Measurements from ENCODE around the gene CD99L2.

Gene CD99L2

DNA sequence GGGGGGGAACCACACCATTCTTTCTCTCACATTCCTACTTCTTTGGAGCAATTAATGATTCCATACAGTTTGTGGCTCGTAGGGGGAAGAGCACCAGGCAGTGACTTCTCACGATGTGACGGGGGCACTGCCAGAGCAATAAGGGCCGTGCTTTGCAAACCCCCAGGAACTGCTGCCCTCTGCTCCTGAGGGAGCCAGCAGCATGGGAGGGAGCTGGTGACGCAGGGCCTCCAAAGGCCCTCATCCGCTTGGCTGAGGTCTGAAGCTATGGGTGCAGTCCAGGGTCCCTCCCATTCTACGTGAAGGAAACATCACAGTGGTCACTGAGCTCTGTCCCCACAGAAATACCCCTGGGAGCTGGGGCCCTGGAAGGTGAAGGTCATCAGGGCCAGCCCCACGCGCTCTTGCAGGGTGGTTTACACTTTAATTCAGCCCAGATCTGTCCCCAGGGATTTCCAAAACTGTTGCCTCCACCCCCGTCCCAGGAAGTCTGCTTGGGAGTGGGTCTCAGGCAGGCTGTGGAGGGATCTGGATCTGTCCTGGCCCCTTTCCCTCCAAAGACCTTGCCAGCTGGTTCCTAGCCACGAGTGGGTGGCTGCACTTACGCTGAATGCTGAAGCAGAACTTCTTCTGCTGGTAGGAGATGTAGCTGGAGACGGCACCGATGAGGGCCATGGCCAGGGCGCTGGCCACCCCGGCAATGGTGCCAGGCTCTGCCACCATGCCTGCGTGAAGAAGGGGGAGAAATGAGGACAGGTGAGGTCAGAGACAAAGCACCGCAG is 122.7 kb downstream of the CD99L2 start:
- FAIRE-seq, result no peak
- TF ChIP-seq TAF1 (IDR thresholded peaks at IDR 0.05; ENCODE audit: low read depth, low read length) (no peak), POLR2AphosphoS5 (IDR thresholded peaks at IDR 0.05; ENCODE audit: low read depth, low read length) (no peak), POLR2A (IDR thresholded peaks at IDR 0.05; ENCODE audit: low read depth, low read length) (no peak), PAX5 (IDR thresholded peaks at IDR 0.05; ENCODE audit: insufficient read depth, low read length, severe bottlenecking) (no peak)
- DNase-seq (ENCODE audit: insufficient read length, low spot score), result no peak

GRCh38 chrX:150774798-150775568 is 123.5 kb downstream of the CD99L2 start:
- no peak for TF ChIP-seq POU2F2 (IDR thresholded peaks at IDR 0.05; ENCODE audit: low read depth, low read length)
- TF ChIP-seq POLR2AphosphoS5 (IDR thresholded peaks at IDR 0.05; ENCODE audit: low read depth, low read length), result no peak
- no peak for TF ChIP-seq SPI1 (IDR thresholded peaks at IDR 0.05; ENCODE audit: low read depth, low read length)
- no peak for DNase-seq (ENCODE audit: insufficient read length, low spot score)
- FAIRE-seq, result no peak

DNA sequence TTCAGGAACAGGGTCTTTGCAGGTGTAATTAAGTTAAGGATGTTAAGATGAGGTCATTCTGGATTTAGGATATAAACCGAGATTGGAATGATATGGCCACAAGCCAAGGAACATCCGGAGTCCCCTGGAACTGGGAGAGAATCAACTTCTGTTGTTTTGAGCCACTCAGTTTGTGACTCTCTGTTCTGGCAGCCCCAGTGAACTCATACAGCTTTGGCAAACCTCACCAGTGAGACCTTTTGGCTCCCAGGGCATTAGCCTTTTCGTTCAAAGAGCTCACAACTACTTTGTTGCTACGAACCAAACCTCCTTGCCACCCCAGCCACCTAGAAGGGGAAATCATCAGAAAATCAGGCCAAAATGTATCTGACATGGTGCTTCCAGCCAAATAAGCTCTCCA is 124.8 kb downstream of the CD99L2 start:
- FAIRE-seq (no peak), DNase-seq (ENCODE audit: insufficient read length, low spot score) (no peak)
- TF ChIP-seq SPI1 (IDR thresholded peaks at IDR 0.05; ENCODE audit: low read depth, low read length) (no peak), POLR2AphosphoS5 (IDR thresholded peaks at IDR 0.05; ENCODE audit: low read depth, low read length) (no peak), PAX5 (IDR thresholded peaks at IDR 0.05; ENCODE audit: insufficient read depth, low read length, severe bottlenecking) (no peak), POU2F2 (IDR thresholded peaks at IDR 0.05; ENCODE audit: low read depth, low read length) (no peak), TAF1 (IDR thresholded peaks at IDR 0.05; ENCODE audit: low read depth, low read length) (no peak), POLR2A (IDR thresholded peaks at IDR 0.05; ENCODE audit: low read depth, low read length) (no peak)

- FAIRE-seq (no peak), DNase-seq (ENCODE audit: insufficient read length, low spot score) (no peak)
- TF ChIP-seq SPI1 (IDR thresholded peaks at IDR 0.05; ENCODE audit: low read depth, low read length) (no peak), POLR2A (IDR thresholded peaks at IDR 0.05; ENCODE audit: low read depth, low read length) (no peak), POLR2AphosphoS5 (IDR thresholded peaks at IDR 0.05; ENCODE audit: low read depth, low read length) (no peak), POU2F2 (IDR thresholded peaks at IDR 0.05; ENCODE audit: low read depth, low read length) (no peak), TAF1 (IDR thresholded peaks at IDR 0.05; ENCODE audit: low read depth, low read length) (no peak), PAX5 (IDR thresholded peaks at IDR 0.05; ENCODE audit: insufficient read depth, low read length, severe bottlenecking) (no peak)
Measured at GRCh38 chrX:150773117-150773516, 125.4 kb downstream of the CD99L2 start.

DNA sequence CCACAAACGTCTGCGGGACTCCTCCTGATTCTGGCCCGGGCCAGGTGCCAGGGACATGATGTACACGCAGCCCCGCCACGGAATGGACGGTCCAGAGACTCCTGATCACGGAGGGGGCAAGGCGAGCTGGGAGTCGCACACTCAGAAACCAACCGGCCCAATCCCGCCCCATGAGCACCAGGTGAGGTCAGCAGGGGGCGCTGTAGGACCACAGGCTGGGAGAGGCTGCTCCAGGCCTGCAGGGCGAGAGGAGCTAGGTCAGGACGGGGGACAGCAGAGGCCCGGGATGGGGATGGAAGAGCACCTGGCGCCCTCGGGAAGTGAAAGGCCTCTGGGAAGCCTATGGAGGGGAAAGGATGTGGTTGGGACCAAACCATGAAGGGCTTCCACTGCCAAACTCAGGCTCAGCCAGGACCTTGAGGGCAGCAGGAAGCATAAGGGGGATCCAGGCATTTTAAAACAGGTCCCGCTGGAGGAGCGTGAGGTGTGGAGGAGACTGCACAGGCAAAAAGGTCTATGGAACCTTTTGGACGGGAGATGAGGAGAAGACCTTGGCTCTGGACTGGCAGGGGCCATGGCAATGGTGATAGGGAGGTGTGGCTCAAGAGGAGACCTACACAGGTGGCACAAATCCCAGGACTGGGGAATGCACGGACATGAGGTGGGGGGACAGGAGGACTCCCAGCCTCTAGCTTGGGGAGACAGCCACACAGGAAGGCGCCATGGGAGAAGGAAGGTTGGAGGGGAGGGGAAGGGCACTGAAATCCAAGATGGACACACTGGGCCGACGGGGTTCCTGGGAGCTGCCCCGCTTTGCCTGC is 126.1 kb downstream of the CD99L2 start:
- FAIRE-seq (peak; percentile 74), DNase-seq (ENCODE audit: insufficient read length, low spot score) (peak; percentile 74)
- TF ChIP-seq POLR2AphosphoS5 (IDR thresholded peaks at IDR 0.05; ENCODE audit: low read depth, low read length), result no peak
- no peak for TF ChIP-seq TAF1 (IDR thresholded peaks at IDR 0.05; ENCODE audit: low read depth, low read length)
- TF ChIP-seq POLR2A (IDR thresholded peaks at IDR 0.05; ENCODE audit: low read depth, low read length), result no peak
- no peak for TF ChIP-seq POU2F2 (IDR thresholded peaks at IDR 0.05; ENCODE audit: low read depth, low read length)
- TF ChIP-seq PAX5 (IDR thresholded peaks at IDR 0.05; ENCODE audit: insufficient read depth, low read length, severe bottlenecking), result no peak
- TF ChIP-seq SPI1 (IDR thresholded peaks at IDR 0.05; ENCODE audit: low read depth, low read length), result no peak

DNA sequence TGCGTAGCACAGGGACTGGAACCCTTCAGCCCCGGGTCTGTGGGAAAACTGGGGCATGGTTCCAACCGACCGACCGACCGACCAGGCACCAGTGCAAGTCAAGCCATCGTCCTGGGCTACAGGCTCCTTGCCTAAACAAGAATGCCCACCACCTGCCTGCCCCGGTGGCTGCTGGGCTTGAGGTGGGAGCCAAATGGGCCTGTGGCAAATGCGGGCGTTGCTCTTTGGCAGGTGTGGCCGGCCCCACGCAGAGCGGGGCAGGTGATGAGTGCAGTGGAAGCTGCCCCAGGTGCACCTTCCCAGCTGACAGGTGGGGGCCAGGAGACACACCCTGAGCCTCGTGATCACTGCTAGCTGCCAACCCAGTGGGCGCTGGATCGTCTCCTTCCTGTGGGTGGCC is 127.4 kb downstream of the CD99L2 start:
- DNase-seq (ENCODE audit: insufficient read length, low spot score), result no peak
- no peak for FAIRE-seq
- TF ChIP-seq POLR2AphosphoS5 (IDR thresholded peaks at IDR 0.05; ENCODE audit: low read depth, low read length), result no peak
- no peak for TF ChIP-seq SPI1 (IDR thresholded peaks at IDR 0.05; ENCODE audit: low read depth, low read length)
- no peak for TF ChIP-seq TAF1 (IDR thresholded peaks at IDR 0.05; ENCODE audit: low read depth, low read length)
- TF ChIP-seq POU2F2 (IDR thresholded peaks at IDR 0.05; ENCODE audit: low read depth, low read length), result no peak
- no peak for TF ChIP-seq PAX5 (IDR thresholded peaks at IDR 0.05; ENCODE audit: insufficient read depth, low read length, severe bottlenecking)
- TF ChIP-seq POLR2A (IDR thresholded peaks at IDR 0.05; ENCODE audit: low read depth, low read length), result no peak

DNA sequence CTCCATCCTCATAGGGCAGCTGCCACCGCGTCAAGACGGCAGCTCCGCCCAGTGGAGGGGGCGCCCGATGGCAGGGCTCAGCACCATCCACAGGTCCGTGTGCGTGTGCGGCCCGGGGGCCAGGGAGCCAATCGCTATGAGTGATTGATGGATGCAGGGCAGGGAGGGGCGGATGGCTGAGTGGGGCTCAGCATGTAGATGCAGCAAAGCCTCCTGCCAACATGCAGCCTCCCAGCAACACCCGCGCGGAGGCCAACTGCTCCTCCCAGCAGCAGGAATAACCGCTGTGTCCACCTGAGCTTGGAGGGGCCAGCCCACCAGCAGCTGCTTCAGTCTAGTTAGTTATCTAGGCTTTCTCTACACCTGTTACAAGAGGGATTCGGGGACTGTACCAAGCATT is 127.8 kb downstream of the CD99L2 start:
- DNase-seq (ENCODE audit: insufficient read length, low spot score), result no peak
- no peak for TF ChIP-seq POLR2A (IDR thresholded peaks at IDR 0.05; ENCODE audit: low read depth, low read length)
- TF ChIP-seq TAF1 (IDR thresholded peaks at IDR 0.05; ENCODE audit: low read depth, low read length), result no peak
- TF ChIP-seq POLR2AphosphoS5 (IDR thresholded peaks at IDR 0.05; ENCODE audit: low read depth, low read length), result no peak
- TF ChIP-seq SPI1 (IDR thresholded peaks at IDR 0.05; ENCODE audit: low read depth, low read length), result no peak
- TF ChIP-seq PAX5 (IDR thresholded peaks at IDR 0.05; ENCODE audit: insufficient read depth, low read length, severe bottlenecking), result no peak
- TF ChIP-seq POU2F2 (IDR thresholded peaks at IDR 0.05; ENCODE audit: low read depth, low read length), result no peak

DNA sequence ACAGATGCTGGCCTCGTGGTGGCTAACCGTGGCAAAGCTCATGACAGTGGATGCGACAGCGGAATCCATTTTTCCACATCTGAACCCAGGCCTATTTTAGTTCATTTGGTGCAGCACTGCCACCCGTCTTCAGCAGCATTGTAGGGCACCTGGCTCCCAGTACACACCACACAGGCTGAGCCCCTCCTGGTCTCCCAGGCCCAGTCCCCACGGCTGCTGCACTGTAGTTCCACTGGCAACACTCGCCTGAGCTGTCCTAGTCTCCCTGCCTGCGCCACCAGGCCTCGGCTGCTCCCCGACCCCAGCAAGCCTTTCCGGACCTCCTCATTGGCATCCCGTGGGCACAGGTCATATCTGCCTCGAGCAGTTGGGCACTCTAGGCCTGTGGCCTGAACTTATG is 129.1 kb downstream of the CD99L2 start:
- TF ChIP-seq POLR2A (IDR thresholded peaks at IDR 0.05; ENCODE audit: low read depth, low read length) (no peak), TAF1 (IDR thresholded peaks at IDR 0.05; ENCODE audit: low read depth, low read length) (no peak)
- no peak for FAIRE-seq

More for the DNA sequence above, 127.8 kb downstream of the CD99L2 start:
- FAIRE-seq, result no peak

DNA sequence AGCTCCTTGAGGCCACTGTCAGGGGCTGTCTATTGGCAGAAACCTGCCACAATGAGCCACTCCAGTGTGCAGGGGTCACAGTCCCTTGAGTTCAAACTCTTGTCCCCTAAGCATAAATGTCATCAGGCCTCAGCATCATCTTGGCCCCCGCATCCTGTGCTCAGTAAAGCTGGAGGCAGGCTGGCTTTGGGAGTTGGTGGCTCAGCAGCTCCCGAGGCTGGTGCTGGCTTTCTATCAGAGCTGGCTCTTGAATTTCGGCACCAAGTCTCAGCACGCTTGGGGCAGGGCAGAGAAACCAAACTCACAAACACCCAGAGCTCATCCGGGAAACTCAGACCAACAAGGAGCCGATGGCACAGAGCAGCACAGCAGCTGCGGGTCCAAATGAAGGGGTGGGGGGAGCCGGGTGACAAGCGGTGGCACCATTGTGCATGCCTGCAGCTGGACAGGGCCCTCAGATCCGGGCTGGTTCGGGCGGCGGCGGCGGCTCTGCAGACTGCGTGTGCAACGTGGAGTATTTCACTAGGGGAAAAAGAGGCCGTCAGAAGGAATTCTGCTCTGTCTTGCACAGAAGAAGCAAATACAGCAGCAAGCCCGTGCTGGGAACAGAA is 129.8 kb downstream of the CD99L2 start:
- DNase-seq (ENCODE audit: insufficient read length, low spot score), result no peak
- TF ChIP-seq SPI1 (IDR thresholded peaks at IDR 0.05; ENCODE audit: low read depth, low read length) (no peak), TAF1 (IDR thresholded peaks at IDR 0.05; ENCODE audit: low read depth, low read length) (no peak), PAX5 (IDR thresholded peaks at IDR 0.05; ENCODE audit: insufficient read depth, low read length, severe bottlenecking) (no peak), POLR2A (IDR thresholded peaks at IDR 0.05; ENCODE audit: low read depth, low read length) (no peak), POU2F2 (IDR thresholded peaks at IDR 0.05; ENCODE audit: low read depth, low read length) (no peak), POLR2AphosphoS5 (IDR thresholded peaks at IDR 0.05; ENCODE audit: low read depth, low read length) (no peak)
- no peak for FAIRE-seq

More for the DNA sequence above, 129.1 kb downstream of the CD99L2 start:
- no peak for DNase-seq (ENCODE audit: insufficient read length, low spot score)
